ENCODE results near the gene ERO1A. TPM values are rescaled to one million over a fixed set of nuclear protein-coding genes. Genes with fewer than 3 reads are reported as not detected.
"Not testable (repeated sequence)": the region's sequence is repeated elsewhere in the genome, so short reads cannot be mapped to it uniquely, and the experiment has no call there.

Gene ERO1A
- total RNA-seq, 1 experiment from 2014 or later: 118 TPM

- TF ChIP-seq, protein P1, sequence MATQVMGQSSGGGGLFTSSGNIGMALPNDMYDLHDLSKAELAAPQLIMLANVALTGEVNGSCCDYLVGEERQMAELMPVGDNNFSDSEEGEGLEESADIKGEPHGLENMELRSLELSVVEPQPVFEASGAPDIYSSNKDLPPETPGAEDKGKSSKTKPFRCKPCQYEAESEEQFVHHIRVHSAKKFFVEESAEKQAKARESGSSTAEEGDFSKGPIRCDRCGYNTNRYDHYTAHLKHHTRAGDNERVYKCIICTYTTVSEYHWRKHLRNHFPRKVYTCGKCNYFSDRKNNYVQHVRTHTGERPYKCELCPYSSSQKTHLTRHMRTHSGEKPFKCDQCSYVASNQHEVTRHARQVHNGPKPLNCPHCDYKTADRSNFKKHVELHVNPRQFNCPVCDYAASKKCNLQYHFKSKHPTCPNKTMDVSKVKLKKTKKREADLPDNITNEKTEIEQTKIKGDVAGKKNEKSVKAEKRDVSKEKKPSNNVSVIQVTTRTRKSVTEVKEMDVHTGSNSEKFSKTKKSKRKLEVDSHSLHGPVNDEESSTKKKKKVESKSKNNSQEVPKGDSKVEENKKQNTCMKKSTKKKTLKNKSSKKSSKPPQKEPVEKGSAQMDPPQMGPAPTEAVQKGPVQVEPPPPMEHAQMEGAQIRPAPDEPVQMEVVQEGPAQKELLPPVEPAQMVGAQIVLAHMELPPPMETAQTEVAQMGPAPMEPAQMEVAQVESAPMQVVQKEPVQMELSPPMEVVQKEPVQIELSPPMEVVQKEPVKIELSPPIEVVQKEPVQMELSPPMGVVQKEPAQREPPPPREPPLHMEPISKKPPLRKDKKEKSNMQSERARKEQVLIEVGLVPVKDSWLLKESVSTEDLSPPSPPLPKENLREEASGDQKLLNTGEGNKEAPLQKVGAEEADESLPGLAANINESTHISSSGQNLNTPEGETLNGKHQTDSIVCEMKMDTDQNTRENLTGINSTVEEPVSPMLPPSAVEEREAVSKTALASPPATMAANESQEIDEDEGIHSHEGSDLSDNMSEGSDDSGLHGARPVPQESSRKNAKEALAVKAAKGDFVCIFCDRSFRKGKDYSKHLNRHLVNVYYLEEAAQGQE (IDR thresholded peaks at IDR 0.05; ENCODE audit: low read depth): no peak
These were observed 34.8 kb upstream of the ERO1A start, which contains the start of gene STYX (continued) for GRCh38 chr14:52729925-52730708.

GRCh38 chr14:52729585-52729924 is 34.2 kb upstream of the ERO1A start:
- no peak for ATAC-seq
- ChIA-PET POLR2A (interaction anchor here (0.5 to 1.1 kb wide), 3 partner anchors 12 to 25 kb away, joined by 3 read pairs; no protein-coding TSS in a partner anchor), CTCF (interaction anchor here (0.7 to 1.1 kb wide), 2 partner anchors 12 to 232 kb away, joined by 4 read pairs; no protein-coding TSS in a partner anchor), RAD21 (ENCODE audit: low non-redundant PET in 1 of 2, low total read pairs in 2 of 2, uncharacterized antibody in 2 of 2, unreplicated experiment in 2 of 2) (interaction anchor here in 1 of 2 experiments (0.7 kb wide), 1 partner anchor 177 kb away, joined by 7 read pairs; the partner anchor contains the start of gene GPR137C)
- TF ChIP-seq, protein P2, sequence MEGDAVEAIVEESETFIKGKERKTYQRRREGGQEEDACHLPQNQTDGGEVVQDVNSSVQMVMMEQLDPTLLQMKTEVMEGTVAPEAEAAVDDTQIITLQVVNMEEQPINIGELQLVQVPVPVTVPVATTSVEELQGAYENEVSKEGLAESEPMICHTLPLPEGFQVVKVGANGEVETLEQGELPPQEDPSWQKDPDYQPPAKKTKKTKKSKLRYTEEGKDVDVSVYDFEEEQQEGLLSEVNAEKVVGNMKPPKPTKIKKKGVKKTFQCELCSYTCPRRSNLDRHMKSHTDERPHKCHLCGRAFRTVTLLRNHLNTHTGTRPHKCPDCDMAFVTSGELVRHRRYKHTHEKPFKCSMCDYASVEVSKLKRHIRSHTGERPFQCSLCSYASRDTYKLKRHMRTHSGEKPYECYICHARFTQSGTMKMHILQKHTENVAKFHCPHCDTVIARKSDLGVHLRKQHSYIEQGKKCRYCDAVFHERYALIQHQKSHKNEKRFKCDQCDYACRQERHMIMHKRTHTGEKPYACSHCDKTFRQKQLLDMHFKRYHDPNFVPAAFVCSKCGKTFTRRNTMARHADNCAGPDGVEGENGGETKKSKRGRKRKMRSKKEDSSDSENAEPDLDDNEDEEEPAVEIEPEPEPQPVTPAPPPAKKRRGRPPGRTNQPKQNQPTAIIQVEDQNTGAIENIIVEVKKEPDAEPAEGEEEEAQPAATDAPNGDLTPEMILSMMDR (IDR thresholded peaks at IDR 0.05 in 2 of 3, conservative IDR thresholded peaks at IDR 0.05 in 1 of 3; ENCODE audit: borderline replicate concordance in 1 of 3, insufficient read depth in 1 of 3, low read depth in 2 of 3, low read length in 2 of 3): no peak
- TF ChIP-seq MAX (IDR thresholded peaks at IDR 0.05) (no peak), EGR1 (IDR thresholded peaks at IDR 0.05; ENCODE audit: low read depth) (no peak), RAD21 (IDR thresholded peaks at IDR 0.05; ENCODE audit: low read depth) (no peak)
- H4K20me1 ChIP-seq (ENCODE audit: insufficient read depth): peaks cover 11% of the 10 kb centered on the region; the same call in 1 of the 2 replicates
- H2AFZ ChIP-seq (ENCODE audit: low read depth, low read length, poor library complexity, severe bottlenecking): no peak overlapping the region
- no peaks in the 10 kb centered on the region for H3K9me2 ChIP-seq (ENCODE audit: insufficient read depth)
- H3K4me1 ChIP-seq (ENCODE audit: control insufficient read depth in 1 of 2, insufficient read depth in 2 of 2, low read length in 2 of 2): peaks cover 6 to 14% of the 10 kb centered on the region in 2 experiments
- peak overlapping the region; percentile 42; the same call in 1 of the 2 replicates for H3K27ac ChIP-seq (ENCODE audit: low read depth, low read length)
- intact Hi-C loops (cut with micrococcal nuclease): no loop called here
- peaks cover 20 to 28% of the 10 kb centered on the region in 2 experiments; a peak in 3 of 4 replicates for H3K36me3 ChIP-seq (ENCODE audit: control insufficient read depth in 1 of 2, insufficient read depth in 2 of 2, low read length in 2 of 2)
- peak overlapping the region; percentile 28; the same call in 1 of the 2 replicates for H3K9ac ChIP-seq (ENCODE audit: low read length)
- no peaks in the 10 kb centered on the region for H3K27me3 ChIP-seq (ENCODE audit: insufficient read depth, low read length)
- no peak for DNase-seq (ENCODE audit: low read depth, low spot score)
- peaks cover 33% of the 10 kb centered on the region for H3K79me2 ChIP-seq (ENCODE audit: insufficient read depth, low read length)
- H3K4me2 ChIP-seq (ENCODE audit: low read length): peak overlapping the region; percentile 72
- no peaks in the 10 kb centered on the region for H3K9me3 ChIP-seq (ENCODE audit: control insufficient read depth in 1 of 2, insufficient read depth in 1 of 2, low read depth in 1 of 2, low read length in 2 of 2)
- H3K4me3 ChIP-seq (replicated peaks in 1 of 2; ENCODE audit: low read depth in 1 of 2, low read length in 2 of 2): peak overlapping the region in 1 of 2 experiments; percentile 96; a peak in 1 of 4 replicates
- BruUV-seq (replicated peaks): no TSS peak

DNA sequence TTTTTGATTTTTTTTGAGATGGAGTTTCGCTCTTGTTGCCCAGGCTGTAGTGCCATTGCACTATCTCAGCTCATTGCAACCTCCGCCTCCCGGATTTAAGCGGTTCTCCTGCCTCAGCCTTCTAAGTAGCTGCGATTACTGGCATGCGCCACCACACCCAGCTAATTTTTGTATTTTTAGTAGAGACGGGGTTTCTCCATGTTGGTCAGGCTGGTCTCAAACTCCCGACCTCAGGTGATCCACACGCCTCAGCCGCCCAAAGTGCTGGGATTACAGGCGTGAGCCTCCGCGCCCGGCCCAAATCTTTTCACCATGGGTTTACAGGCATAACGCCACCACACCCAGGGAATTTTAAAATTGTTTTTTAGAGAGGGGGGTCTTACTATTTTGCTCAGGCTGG is 33.7 kb upstream of the ERO1A start:
- peak overlapping the region; percentile 72; the same call in 1 of the 2 replicates for H3K4me2 ChIP-seq (ENCODE audit: low read length)

More for the DNA sequence above, 33.7 kb upstream of the ERO1A start:
- ChIA-PET POLR2A (interaction anchor here (1.1 kb wide), 1 partner anchor 18 kb away, joined by 3 read pairs; no protein-coding TSS in a partner anchor), CTCF (interaction anchor here (1.1 kb wide), 1 partner anchor 232 kb away, joined by 4 read pairs; no protein-coding TSS in a partner anchor)
- H2AFZ ChIP-seq (ENCODE audit: low read depth, low read length, poor library complexity, severe bottlenecking); intact Hi-C loops (cut with micrococcal nuclease); ATAC-seq; BruUV-seq (replicated peaks); H3K9me2 ChIP-seq (ENCODE audit: insufficient read depth); RAD21 ChIA-PET (ENCODE audit: low non-redundant PET in 1 of 2, low total read pairs in 2 of 2, uncharacterized antibody in 2 of 2, unreplicated experiment in 2 of 2); H3K4me3 ChIP-seq (replicated peaks in 1 of 2; ENCODE audit: low read depth in 1 of 2, low read length in 2 of 2); H3K9ac ChIP-seq (ENCODE audit: low read length); H3K27me3 ChIP-seq (ENCODE audit: insufficient read depth, low read length); H3K9me3 ChIP-seq (ENCODE audit: control insufficient read depth in 1 of 2, insufficient read depth in 1 of 2, low read depth in 1 of 2, low read length in 2 of 2); DNase-seq (ENCODE audit: low read depth, low spot score): not testable (repeated sequence)
- Histone ChIP-seq H3K27ac (ENCODE audit: low read depth, low read length) (peak overlapping the region; percentile 42; the same call in 1 of the 2 replicates), H3K36me3 (ENCODE audit: control insufficient read depth in 1 of 2, insufficient read depth in 2 of 2, low read length in 2 of 2) (peaks cover 24 to 32% of the 10 kb centered on the region in 2 experiments; a peak in 3 of 4 replicates), H3K79me2 (ENCODE audit: insufficient read depth, low read length) (peaks cover 37% of the 10 kb centered on the region), H3K4me1 (ENCODE audit: control insufficient read depth in 1 of 2, insufficient read depth in 2 of 2, low read length in 2 of 2) (peaks cover 6 to 14% of the 10 kb centered on the region in 2 experiments), H4K20me1 (ENCODE audit: insufficient read depth) (peaks cover 11% of the 10 kb centered on the region; the same call in 1 of the 2 replicates)
